Sigmoid colon (tissue), 7 donors: ENCODE measurements around the gene ACP6. TPM values are rescaled to one million over a fixed set of nuclear protein-coding genes. Genes with fewer than 3 reads are reported as not detected.

Experiments used
- DNase-seq: peaks from one replicate; pipeline ENCODE4 v3.0.0-alpha.2; 2019
- H3K27ac ChIP-seq, 4 donors: fragments of 200-600 bp; sonication (generic); one replicate each; pipeline ENCODE4 v1.5.1; 2016 to 2019; ENCODE audit warnings: mild to moderate bottlenecking in 1 of 4
- H3K27me3 ChIP-seq, 3 donors: fragments of 200-600 bp; sonication (generic); one replicate each; pipeline ENCODE4 v1.5.1; 2019; ENCODE audit warnings: mild to moderate bottlenecking in 1 of 3
- H3K36me3 ChIP-seq, 4 donors: fragments of 200-600 bp; sonication (generic); one replicate each; pipeline ENCODE4 v1.5.1; 2016 to 2019
- H3K4me1 ChIP-seq, 4 donors: fragments of 200-600 bp; sonication (generic); one replicate each; pipeline ENCODE4 v1.5.1; 2017 to 2019
- H3K4me3 ChIP-seq, 4 donors: fragments of 200-600 bp; sonication (generic); one replicate each; pipeline ENCODE4 v1.5.1; 2017 to 2019; ENCODE audit warnings: mild to moderate bottlenecking in 2 of 4, moderate library complexity in 1 of 4
- H3K9me3 ChIP-seq, 4 donors: fragments of 200-600 bp in 3 of 4; sonication (generic) in 3 of 4; one replicate each; pipeline versions ENCODE4 v1.5.1 to v1.6.1; 2013 to 2019
- EP300 ChIP-seq, 4 donors: sonication (generic); formaldehyde crosslinking; IDR thresholded peaks; one replicate each; pipeline ENCODE4 v1.6.1; 2017; ENCODE audit warnings: antibody characterized with exemption in 4 of 4
- POLR2A ChIP-seq, 2 donors: fragments of 450-650 bp; IDR thresholded peaks; one replicate each; pipeline ENCODE4 v1.6.1; 2016; ENCODE audit warnings: antibody characterized with exemption in 2 of 2, mild to moderate bottlenecking in 2 of 2, moderate library complexity in 2 of 2
- POLR2AphosphoS5 ChIP-seq, 4 donors: sonication (generic); formaldehyde crosslinking; IDR thresholded peaks; one replicate each; pipeline ENCODE4 v1.6.1; 2017; ENCODE audit warnings: antibody characterized with exemption in 4 of 4
- WGBS, 2 donors: extraction: QIAGEN DNeasy Blood & Tissue Kit; methylation state at CpG; one replicate each; pipeline ENCODE4 v1.1.7; 2013; 5-methylcytosine and 5-hydroxymethylcytosine counted together
- intact Hi-C: fragments of 100-400 bp; cut with DNase I; formaldehyde crosslinking; loops from one replicate; pipeline ENCODE4 v1.15.1; 2023
- polyA plus RNA-seq, 3 donors: library from polyadenylated mRNA; stranded (reverse); fragments of 200-250 nt; gene quantifications; one replicate each; pipeline ENCODE4 v1.2.3, GENCODE V29; 2013
- total RNA-seq, 4 donors: library from RNA; depleted of rRNA; stranded (reverse); fragments of >200 nt; gene quantifications; one replicate each; pipeline ENCODE4 v1.1.0, GENCODE V29; 2016
- TF ChIP-seq, protein P1 (sequence below), 4 experiments: fragments of 450-650 bp in 3 of 4; fragments of 200-600 bp in 1 of 4; IDR thresholded peaks; one replicate each; pipeline ENCODE4 v1.5.1; 2016 to 2019; ENCODE audit warnings: antibody characterized with exemption in 4 of 4, mild to moderate bottlenecking in 3 of 4, moderate library complexity in 2 of 4
- donor health status: healthy with polysubstance abuse.
- donor health status: Bipolar disorder and iron deficiency.
- donor health status: healthy.

ACP6 gene
- total and polyA plus RNA-seq, 7 donors, result 3.5 to 27.8 (median 14.7) TPM

DNA sequence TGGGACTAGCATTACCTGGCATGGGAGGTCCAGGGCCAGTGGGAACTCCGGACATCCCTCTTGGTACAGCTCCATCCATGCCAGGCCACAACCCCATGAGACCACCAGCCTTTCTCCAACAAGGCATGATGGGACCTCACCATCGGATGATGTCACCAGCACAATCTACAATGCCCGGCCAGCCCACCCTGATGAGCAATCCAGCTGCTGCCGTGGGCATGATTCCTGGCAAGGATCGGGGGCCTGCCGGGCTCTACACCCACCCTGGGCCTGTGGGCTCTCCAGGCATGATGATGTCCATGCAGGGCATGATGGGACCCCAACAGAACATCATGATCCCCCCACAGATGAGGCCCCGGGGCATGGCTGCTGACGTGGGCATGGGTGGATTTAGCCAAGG is 45.8 kb downstream of the ACP6 start:
- Histone ChIP-seq H3K4me1 (peaks cover 0 to 4% (median 0%) of the 10 kb centered on the region in 4 donors), H3K4me3 (no peak overlapping the region), H3K9me3 (no peaks in the 10 kb centered on the region), H3K36me3 (peaks cover 4 to 53% (median 18%) of the 10 kb centered on the region in 4 donors), H3K27ac (no peak overlapping the region), H3K27me3 (no peaks in the 10 kb centered on the region)
- no peak for DNase-seq
- no peak for TF ChIP-seq POLR2A (IDR thresholded peaks at IDR 0.05)
- no peak for TF ChIP-seq POLR2AphosphoS5 (IDR thresholded peaks at IDR 0.05)
- TF ChIP-seq, protein P1, sequence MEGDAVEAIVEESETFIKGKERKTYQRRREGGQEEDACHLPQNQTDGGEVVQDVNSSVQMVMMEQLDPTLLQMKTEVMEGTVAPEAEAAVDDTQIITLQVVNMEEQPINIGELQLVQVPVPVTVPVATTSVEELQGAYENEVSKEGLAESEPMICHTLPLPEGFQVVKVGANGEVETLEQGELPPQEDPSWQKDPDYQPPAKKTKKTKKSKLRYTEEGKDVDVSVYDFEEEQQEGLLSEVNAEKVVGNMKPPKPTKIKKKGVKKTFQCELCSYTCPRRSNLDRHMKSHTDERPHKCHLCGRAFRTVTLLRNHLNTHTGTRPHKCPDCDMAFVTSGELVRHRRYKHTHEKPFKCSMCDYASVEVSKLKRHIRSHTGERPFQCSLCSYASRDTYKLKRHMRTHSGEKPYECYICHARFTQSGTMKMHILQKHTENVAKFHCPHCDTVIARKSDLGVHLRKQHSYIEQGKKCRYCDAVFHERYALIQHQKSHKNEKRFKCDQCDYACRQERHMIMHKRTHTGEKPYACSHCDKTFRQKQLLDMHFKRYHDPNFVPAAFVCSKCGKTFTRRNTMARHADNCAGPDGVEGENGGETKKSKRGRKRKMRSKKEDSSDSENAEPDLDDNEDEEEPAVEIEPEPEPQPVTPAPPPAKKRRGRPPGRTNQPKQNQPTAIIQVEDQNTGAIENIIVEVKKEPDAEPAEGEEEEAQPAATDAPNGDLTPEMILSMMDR (IDR thresholded peaks at IDR 0.05), result no peak
- no peak for TF ChIP-seq EP300 (IDR thresholded peaks at IDR 0.05)
- WGBS, 2 donors, result 96% methylated on average over 8 of the region's 8 CpGs
- intact Hi-C loops, result no loop called here

DNA sequence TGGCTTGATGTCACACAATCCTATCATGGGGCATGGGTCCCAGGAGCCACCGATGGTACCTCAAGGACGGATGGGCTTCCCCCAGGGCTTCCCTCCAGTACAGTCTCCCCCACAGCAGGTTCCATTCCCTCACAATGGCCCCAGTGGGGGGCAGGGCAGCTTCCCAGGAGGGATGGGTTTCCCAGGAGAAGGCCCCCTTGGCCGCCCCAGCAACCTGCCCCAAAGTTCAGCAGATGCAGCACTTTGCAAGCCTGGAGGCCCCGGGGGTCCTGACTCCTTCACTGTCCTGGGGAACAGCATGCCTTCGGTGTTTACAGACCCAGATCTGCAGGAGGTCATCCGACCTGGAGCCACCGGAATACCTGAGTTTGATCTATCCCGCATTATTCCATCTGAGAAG is 46.3 kb downstream of the ACP6 start:
- intact Hi-C loops, result no loop called here
- Histone ChIP-seq H3K4me1 (peaks cover 0 to 4% (median 0%) of the 10 kb centered on the region in 4 donors), H3K27me3 (no peaks in the 10 kb centered on the region), H3K36me3 (peaks cover 9 to 58% (median 23%) of the 10 kb centered on the region in 4 donors), H3K9me3 (no peaks in the 10 kb centered on the region), H3K4me3 (no peak overlapping the region), H3K27ac (no peak overlapping the region)
- DNase-seq, result no peak
- TF ChIP-seq, protein P1 (IDR thresholded peaks at IDR 0.05), result no peak
- TF ChIP-seq POLR2AphosphoS5 (IDR thresholded peaks at IDR 0.05) (no peak), POLR2A (IDR thresholded peaks at IDR 0.05) (no peak), EP300 (IDR thresholded peaks at IDR 0.05) (no peak)
- 95 to 96% methylated on average over 8 of the region's 8 CpGs for WGBS, 2 donors

DNA sequence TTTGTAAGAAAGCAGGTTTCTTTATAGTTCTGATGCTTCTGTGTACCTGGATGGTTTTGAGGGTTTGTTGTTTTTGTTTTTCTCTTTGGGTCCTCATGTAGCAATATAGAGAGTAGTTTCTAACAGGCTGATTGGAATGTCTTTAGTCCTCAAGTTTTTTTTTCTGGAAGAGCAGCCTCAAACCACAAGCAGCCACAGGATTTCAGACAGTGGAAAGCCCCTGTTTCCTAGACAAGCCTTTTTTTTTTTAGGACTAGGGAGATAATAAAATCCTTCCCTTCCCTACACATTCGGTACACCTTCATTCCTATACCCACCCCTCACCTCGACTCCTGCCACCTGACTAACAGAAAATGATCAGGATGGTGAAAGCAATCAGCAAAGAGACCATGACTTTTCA is 47.6 kb downstream of the ACP6 start:
- Histone ChIP-seq H3K4me3 (no peak overlapping the region), H3K9me3 (no peaks in the 10 kb centered on the region), H3K36me3 (peaks cover 14 to 71% (median 34%) of the 10 kb centered on the region in 4 donors), H3K27me3 (no peaks in the 10 kb centered on the region), H3K27ac (no peak overlapping the region), H3K4me1 (peaks cover 0 to 4% (median 0%) of the 10 kb centered on the region in 4 donors)
- 75 to 82% methylated on average over 2 of the region's 2 CpGs for WGBS, 2 donors
- no peak for TF ChIP-seq EP300 (IDR thresholded peaks at IDR 0.05)
- no peak for TF ChIP-seq POLR2AphosphoS5 (IDR thresholded peaks at IDR 0.05)
- TF ChIP-seq, protein P1 (IDR thresholded peaks at IDR 0.05), result no peak
- no peak for TF ChIP-seq POLR2A (IDR thresholded peaks at IDR 0.05)
- intact Hi-C loops, result no loop called here
- DNase-seq, result no peak

DNA sequence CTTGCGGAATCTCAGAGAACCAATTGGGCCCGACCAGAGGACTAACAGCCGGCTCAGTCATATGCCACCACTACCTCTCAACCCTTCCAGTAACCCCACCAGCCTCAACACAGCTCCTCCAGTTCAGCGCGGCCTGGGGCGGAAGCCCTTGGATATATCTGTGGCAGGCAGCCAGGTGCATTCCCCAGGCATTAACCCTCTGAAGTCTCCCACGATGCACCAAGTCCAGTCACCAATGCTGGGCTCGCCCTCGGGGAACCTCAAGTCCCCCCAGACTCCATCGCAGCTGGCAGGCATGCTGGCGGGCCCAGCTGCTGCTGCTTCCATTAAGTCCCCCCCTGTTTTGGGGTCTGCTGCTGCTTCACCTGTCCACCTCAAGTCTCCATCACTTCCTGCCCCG is 49.8 kb downstream of the ACP6 start:
- Histone ChIP-seq H3K27me3 (no peaks in the 10 kb centered on the region), H3K27ac (no peak overlapping the region), H3K36me3 (peaks cover 14 to 93% (median 43%) of the 10 kb centered on the region in 4 donors), H3K4me3 (no peak overlapping the region), H3K4me1 (peaks cover 0 to 4% (median 0%) of the 10 kb centered on the region in 4 donors), H3K9me3 (no peaks in the 10 kb centered on the region)
- TF ChIP-seq, protein P1 (IDR thresholded peaks at IDR 0.05), result no peak
- no peak for TF ChIP-seq POLR2A (IDR thresholded peaks at IDR 0.05)
- no peak for TF ChIP-seq POLR2AphosphoS5 (IDR thresholded peaks at IDR 0.05)
- no peak for TF ChIP-seq EP300 (IDR thresholded peaks at IDR 0.05)
- 84 to 88% methylated on average over 12 of the region's 12 CpGs for WGBS, 2 donors
- no peak for DNase-seq
- intact Hi-C loops, result no loop called here

DNA sequence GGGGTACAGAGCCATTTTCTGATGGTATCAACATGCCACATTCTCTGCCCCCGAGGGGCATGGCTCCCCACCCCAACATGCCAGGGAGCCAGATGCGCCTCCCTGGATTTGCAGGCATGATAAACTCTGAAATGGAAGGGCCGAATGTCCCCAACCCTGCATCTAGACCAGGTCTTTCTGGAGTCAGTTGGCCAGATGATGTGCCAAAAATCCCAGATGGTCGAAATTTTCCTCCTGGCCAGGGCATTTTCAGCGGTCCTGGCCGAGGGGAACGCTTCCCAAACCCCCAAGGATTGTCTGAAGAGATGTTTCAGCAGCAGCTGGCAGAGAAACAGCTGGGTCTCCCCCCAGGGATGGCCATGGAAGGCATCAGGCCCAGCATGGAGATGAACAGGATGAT is 50.6 kb downstream of the ACP6 start:
- H3K27me3 ChIP-seq, result no peaks in the 10 kb centered on the region
- H3K9me3 ChIP-seq, result no peaks in the 10 kb centered on the region
- H3K36me3 ChIP-seq, result peaks cover 14 to 99% (median 48%) of the 10 kb centered on the region in 4 donors
- WGBS, 2 donors, result 89 to 94% methylated on average over 7 of the region's 7 CpGs
- H3K27ac ChIP-seq, result no peak overlapping the region
- no peak for TF ChIP-seq POLR2AphosphoS5 (IDR thresholded peaks at IDR 0.05)
- TF ChIP-seq EP300 (IDR thresholded peaks at IDR 0.05), result no peak
- no peak for TF ChIP-seq POLR2A (IDR thresholded peaks at IDR 0.05)
- no peak for DNase-seq
- H3K4me1 ChIP-seq, result peaks cover 0 to 4% (median 0%) of the 10 kb centered on the region in 4 donors
- H3K4me3 ChIP-seq, result no peak overlapping the region
- intact Hi-C loops, result no loop called here
